HepG2 (cell line): ENCODE results near the gene PHIP. TPM values are rescaled to one million over a fixed set of nuclear protein-coding genes. Genes with fewer than 3 reads are reported as not detected.

Source experiments
- CERS6 ChIP-seq: sonication (generic); formaldehyde crosslinking; IDR thresholded peaks from 2 replicates; pipeline ENCODE4 v1.5.0; 2020; ENCODE audit warnings: missing genetic modification reagents
- GMEB2 ChIP-seq: IDR thresholded peaks from 2 replicates; pipeline ENCODE4 v1.6.1; 2016; ENCODE audit warnings: missing biosample characterization, missing genetic modification reagents, low read depth
- HDAC2 ChIP-seq: sonication (generic); formaldehyde crosslinking; IDR thresholded peaks from 2 replicates; pipeline ENCODE4 v1.4.0; 2020; ENCODE audit warnings: missing genetic modification reagents
- HMGXB3 ChIP-seq: sonication (generic); formaldehyde crosslinking; IDR thresholded peaks from 2 replicates; pipeline ENCODE4 v1.4.0; 2020; ENCODE audit warnings: missing genetic modification reagents, borderline replicate concordance
- HNF1A ChIP-seq, 2 experiments: sonication (generic) in 1 of 2; formaldehyde crosslinking in 1 of 2; IDR thresholded peaks; 2 replicates each; pipeline versions ENCODE4 v1.4.0 to v1.6.1; 2016 to 2020; ENCODE audit warnings: borderline replicate concordance in 1 of 2, low read depth in 1 of 2, mild to moderate bottlenecking in 1 of 2, missing genetic modification reagents in 1 of 2
- KDM3A ChIP-seq: IDR thresholded peaks from 2 replicates; pipeline ENCODE4 v1.6.1; 2018; ENCODE audit warnings: low read depth, missing compliant biosample characterization
- PAXIP1 ChIP-seq: sonication (generic); formaldehyde crosslinking; conservative IDR thresholded peaks from 2 replicates; pipeline ENCODE4 v1.4.0; 2020; ENCODE audit warnings: mild to moderate bottlenecking, missing genetic modification reagents, moderate library complexity
- REXO4 ChIP-seq: sonication (generic); formaldehyde crosslinking; IDR thresholded peaks from 2 replicates; pipeline ENCODE4 v1.8.0; 2022; ENCODE audit warnings: missing genetic modification reagents, mild to moderate bottlenecking, borderline replicate concordance
- RORA ChIP-seq: sonication (generic); formaldehyde crosslinking; IDR thresholded peaks from 2 replicates; pipeline ENCODE4 v1.5.0; 2020; ENCODE audit warnings: mild to moderate bottlenecking, missing genetic modification reagents, moderate library complexity
- SIX1 ChIP-seq: sonication (generic); formaldehyde crosslinking; IDR thresholded peaks from 2 replicates; pipeline ENCODE4 v1.4.0; 2020; ENCODE audit warnings: missing genetic modification reagents, borderline replicate concordance
- SIX4 ChIP-seq: sonication (generic); formaldehyde crosslinking; IDR thresholded peaks from 2 replicates; pipeline ENCODE4 v1.4.0; 2020; ENCODE audit warnings: missing genetic modification reagents
- TOPORS ChIP-seq: sonication (generic); formaldehyde crosslinking; IDR thresholded peaks from 2 replicates; pipeline ENCODE4 v1.8.0; 2023; ENCODE audit warnings: mild to moderate bottlenecking, missing genetic modification reagents
- ZNF543 ChIP-seq: sonication (generic); formaldehyde crosslinking; IDR thresholded peaks from 2 replicates; pipeline ENCODE4 v1.4.0; 2020; ENCODE audit warnings: mild to moderate bottlenecking, missing genetic modification reagents
- ZNF781 ChIP-seq: sonication (generic); formaldehyde crosslinking; IDR thresholded peaks from 2 replicates; pipeline ENCODE4 v1.5.1; 2020; ENCODE audit warnings: borderline replicate concordance, mild to moderate bottlenecking, missing genetic modification reagents; ENCODE audit errors: not compliant biosample characterization
- ZSCAN9 ChIP-seq: IDR thresholded peaks from 2 replicates; pipeline ENCODE4 v1.6.1; 2016; ENCODE audit warnings: borderline replicate concordance
- polyA plus RNA-seq, 8 experiments: library from polyadenylated mRNA; depleted of rRNA in 3 of 8; stranded (reverse) in 7 of 8; unstranded in 1 of 8; fragments of >200 nt; fragmentation: Illumina TruSeq in 4 of 8; extraction: Trizol in 4 of 8; gene quantifications; 2 replicates each; pipeline versions ENCODE4 v1.2.1 to v1.2.3, GENCODE V29; 2011 to 2016; ENCODE audit warnings: low read depth in 4 of 8, missing spikeins in 1 of 8, mixed read lengths in 1 of 8; ENCODE audit not compliant: insufficient read depth in 1 of 8
- total RNA-seq, 5 experiments: library from RNA; depleted of rRNA; stranded (reverse); fragments of >200 nt; fragmentation: Illumina TruSeq; extraction: Trizol; gene quantifications; 2 replicates each; pipeline ENCODE4 v1.2.3, GENCODE V29; 2016; ENCODE audit warnings: low read depth in 1 of 5

Gene PHIP
- total and polyA plus RNA-seq, 2 of the 13 experiments (the other 11 are each of a cell fraction or from before 2014, with no cell fraction given), result 6.5 to 23.5 TPM

GRCh38 chr6:78967191-78967590 is 110.9 kb downstream of the PHIP start (continued):
- TF ChIP-seq HMGXB3 (CRISPR knock-in tag) (no peak), ZNF543 (CRISPR knock-in tag) (no peak), SIX1 (CRISPR knock-in tag) (no peak), TOPORS (CRISPR knock-in tag) (no peak), ZSCAN9 (no peak), PAXIP1 (CRISPR knock-in tag) (no peak), KDM3A (no peak), HNF1A (IDR thresholded peaks at IDR 0.05; ENCODE audit: low read depth) (no peak), HNF1A (CRISPR knock-in tag; IDR thresholded peaks at IDR 0.05; ENCODE audit: borderline replicate concordance) (no peak), REXO4 (CRISPR knock-in tag) (no peak), GMEB2 (no peak), HDAC2 (no peak), RORA (no peak), CERS6 (CRISPR knock-in tag) (no peak), ZNF781 (CRISPR knock-in tag) (no peak), SIX4 (no peak)
